Stimulated activated CD4-positive, alpha-beta T cell treated with anti-CD3 and anti-CD28 coated beads, Interleukin-12 subunit alpha, Interleukin-12 subunit beta, amount 100 ng/mL, for 48 hours (primary cell): ENCODE results near the gene TRIB2.
A peak's percentile ranks its signal among the peaks of the same experiment; 100 is the strongest.
"Not testable (repeated sequence)": the region's sequence is repeated elsewhere in the genome, so short reads cannot be mapped to it uniquely, and the experiment has no call there.

Experiments used
- DNase-seq, 3 donors: peaks; one replicate each; pipeline ENCODE4 v3.0.0-alpha.2; 2020; ENCODE audit warnings: low read depth in 2 of 3, low spot score in 1 of 3

Gene TRIB2

DNA sequence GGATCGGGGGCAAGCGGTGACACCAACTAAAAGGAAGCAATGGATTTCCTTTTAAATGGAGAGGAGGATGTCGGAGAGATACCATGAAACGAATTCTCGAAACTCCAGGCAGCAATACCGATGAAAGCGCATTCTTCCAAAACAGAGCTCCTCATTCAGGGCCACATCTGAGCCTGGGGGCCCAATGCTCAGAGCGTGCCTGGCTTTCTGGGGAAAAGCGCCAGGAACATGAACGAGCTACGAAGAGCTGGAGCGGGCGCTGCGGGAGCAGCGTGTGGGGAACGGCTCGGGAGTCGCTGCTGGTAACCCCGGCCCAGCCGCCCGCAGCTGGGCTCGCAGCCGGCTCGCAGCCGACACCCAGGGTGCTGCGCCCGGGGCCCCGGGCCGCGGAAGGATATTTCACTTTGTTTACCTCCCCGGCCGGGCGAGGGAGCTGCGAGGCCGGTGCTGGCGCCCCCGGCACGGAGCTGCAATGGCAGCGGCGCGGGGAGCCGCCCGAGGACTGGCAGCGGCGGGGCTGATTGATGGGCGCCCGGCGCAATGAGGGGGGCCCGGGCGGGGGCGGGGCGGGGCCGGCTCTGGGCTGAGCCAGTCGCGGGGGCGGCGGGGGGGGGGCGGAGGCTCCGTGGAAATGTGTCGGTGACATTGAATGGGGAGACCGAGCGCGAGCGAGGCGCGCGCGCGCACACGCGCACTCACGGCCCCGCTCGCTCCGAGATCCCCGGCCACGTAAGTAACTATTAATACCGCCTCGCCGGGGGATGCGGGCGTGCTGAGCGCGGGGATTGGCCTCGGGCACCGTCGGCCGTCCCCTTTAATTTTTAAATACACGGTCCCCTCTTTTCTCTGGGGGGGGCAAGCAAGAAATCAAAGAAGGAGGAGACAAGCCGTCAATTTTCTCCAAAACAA, at the start of gene TRIB2:
TRIB2 (plus strand) TSS at position 655 of the 909 bp plus-strand sequence. CDS start 1,372 bp downstream, outside the sequence.
- peak; percentile 57 to 79 (median 67) for DNase-seq

DNA sequence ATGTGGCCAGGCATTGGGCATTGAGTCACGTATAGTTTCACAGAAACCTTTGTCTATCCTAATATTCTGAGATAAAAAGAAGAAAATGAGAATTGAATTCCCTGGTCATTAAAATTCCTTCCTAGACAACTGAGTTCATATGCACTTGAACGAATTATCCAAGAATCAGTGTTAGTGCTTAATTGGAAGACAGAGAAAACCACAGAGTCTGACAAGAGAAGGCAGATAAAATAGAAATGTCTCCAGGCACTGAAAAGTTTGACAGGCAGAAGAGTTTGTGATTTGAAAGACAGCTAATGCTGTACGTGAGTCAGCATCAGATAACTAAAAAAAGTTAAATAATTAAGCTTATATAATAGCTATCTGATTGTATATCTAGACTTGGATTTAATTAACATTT, 47.7 kb upstream of the TRIB2 start:
- DNase-seq: no peak

DNA sequence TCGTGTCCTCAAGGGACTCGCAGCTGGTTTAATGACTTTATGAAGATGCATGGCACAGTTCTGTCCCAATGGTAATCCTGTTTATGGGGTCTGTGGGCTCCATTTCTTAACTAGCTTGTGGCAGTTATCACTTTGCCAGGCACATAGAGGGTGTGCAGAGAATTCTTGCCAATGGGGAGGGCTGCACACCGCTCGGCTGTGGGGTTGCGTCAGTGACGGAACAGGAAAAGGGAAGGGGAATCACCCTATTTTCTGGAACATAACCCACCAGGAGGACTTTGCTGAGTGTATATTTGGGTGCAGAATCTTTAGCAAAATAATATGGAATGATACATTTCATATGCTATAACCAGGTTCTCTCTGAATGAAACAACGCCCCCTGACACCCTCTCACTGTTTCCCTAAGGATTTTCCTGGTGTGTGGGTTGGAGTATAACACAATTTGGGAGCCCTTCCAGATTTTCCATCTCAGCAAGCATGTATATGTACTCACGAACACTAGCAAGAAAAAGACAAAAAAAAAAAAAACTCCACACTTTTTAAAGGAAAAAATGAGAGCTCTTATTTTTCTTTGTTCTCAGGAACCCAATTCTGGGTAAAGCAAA, 43.9 kb upstream of the TRIB2 start:
- no peak for DNase-seq

DNA sequence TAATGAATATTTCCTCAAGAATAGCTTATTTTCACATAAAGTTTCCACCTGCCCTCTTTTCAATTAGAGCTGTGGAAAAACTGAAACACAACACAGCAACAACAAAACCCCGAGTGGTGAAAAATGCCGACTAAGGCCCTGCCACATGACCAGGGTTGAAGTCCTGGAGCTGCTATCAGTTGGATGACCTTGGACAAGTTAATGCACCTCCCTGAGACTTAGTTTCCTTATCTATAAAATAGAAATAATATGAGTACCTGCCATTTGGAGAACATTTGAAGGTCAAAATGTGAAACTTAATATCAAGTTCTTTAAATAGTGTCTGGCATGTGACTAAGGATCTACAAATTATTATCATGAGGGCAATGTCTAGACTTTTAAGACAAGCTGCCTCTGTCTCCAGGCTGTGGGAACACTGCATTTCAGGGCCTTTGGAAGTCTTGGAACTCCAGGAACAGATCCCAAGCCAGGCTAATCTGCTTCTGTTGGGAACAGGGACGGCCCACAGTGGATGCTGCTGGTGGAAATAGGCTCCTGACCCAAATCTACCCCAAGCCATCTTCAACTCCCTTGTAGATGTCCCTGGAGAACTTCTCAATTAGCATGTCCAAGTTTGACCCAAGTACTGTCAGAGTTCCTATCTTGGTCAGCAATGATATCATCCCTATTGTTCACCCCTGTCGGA, 42.0 kb upstream of the TRIB2 start:
- no peak for DNase-seq

DNA sequence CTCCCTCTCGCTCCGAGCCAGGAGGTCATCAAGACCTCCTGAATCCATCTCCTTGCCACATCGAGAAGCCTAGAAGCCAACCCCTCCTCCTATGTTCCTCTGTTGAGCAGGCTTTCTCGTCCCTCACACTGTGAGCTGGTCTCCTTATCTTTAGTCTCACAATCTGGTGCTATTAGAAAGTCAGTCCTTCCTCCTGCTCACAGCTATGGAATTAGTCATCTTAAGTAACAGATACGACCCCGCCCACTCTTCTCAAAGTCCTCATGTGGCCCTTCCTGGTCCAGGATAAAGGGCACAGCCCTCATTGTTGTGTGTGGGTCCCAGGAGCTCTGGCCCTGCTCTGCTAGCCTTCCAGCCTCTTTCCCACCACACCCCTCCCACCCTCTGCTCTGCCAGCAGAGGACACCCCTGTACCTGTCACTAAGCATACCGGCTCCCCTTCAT, 41.4 kb upstream of the TRIB2 start:
- DNase-seq: no peak

DNA sequence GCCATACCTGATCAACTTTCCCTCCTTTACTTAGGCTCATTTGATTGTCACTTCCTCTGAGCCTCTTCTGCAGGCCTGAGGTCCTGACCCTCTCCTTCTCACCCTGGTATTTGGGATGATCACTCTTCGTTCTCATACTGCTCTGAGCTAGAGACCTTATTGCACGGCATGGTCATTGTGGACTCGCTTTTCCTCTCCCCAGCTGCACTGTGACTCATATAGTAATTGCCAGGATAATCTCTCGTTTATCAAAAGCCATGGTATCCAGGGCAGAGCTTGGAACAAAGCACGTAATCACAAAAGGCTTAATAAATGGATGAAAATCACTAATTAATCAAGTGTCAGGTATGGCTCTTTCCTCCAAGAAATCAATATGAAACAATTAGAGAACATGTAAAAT, 40.9 kb upstream of the TRIB2 start:
- DNase-seq: no peak

- no peak for DNase-seq
Observed at GRCh38 chr2:12676771-12677170, 40.0 kb upstream of the TRIB2 start.

- no peak for DNase-seq
Observed at GRCh38 chr2:12678186-12678585, 38.5 kb upstream of the TRIB2 start.

DNA sequence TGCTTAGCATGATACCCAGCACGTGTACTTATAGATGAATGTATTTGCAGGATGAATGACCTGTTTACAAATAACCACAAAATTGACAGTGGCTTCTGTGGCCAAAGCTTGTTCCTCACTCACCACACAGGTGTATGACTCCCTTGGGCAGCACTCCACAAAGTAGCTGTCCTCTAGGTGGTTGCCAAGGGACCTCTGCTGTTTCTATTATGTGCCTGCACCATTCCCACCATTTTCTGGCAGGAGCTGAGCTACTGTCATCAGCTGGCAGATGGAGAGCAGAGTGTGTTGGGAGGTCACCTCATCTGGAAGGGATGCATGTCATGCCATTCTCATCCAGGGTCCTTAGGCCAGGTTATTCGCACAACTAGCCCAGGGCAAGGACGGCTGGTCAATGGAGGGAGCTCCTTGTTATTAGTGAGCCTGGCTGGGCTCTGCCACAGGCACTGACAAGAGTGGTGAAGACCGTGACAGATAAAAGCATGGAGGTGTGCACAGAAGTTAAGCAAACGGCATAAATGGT, 37.1 kb upstream of the TRIB2 start:
- DNase-seq: no peak

DNA sequence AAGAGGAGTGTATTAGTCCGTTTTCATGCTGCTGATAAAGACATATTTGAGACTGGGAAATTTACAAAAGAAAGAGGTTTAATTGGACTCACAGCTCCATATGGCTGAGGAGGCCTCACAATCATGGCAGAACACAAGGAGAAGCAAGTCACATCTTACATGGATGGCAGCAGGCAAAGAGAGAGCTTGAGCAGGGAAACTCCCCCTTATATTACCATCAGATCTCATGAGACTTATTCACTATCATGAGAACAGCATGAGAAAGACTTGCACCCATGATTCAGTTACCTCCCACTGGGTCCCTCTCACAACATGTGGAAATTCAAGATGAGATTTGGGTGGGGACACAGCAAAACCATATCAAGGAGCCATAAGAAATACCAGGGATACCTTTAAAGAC, 36.6 kb upstream of the TRIB2 start:
- DNase-seq: not testable (repeated sequence)

DNA sequence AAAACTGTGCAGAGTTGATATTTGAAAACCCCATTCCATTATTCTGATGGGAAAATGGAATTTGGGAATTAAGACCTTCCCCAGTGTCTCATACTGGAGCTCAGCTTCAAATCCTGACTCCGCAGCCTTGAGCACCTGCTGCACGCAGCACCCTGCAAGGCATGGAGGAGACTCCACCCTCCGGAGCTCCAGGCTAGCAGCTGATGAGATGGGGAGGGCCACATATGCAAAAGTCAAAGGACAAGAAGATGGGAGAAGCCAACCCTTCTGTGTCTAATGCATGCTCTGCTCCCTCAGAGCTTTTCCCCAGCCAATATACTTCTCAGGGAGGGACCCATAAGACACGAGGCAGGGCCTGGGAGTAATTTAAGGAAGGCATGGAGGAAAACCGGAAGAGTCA, 34.7 kb upstream of the TRIB2 start:
- DNase-seq: no peak

GRCh38 chr2:12683457-12684100, 33.2 kb upstream of the TRIB2 start:
- DNase-seq: no peak

DNA sequence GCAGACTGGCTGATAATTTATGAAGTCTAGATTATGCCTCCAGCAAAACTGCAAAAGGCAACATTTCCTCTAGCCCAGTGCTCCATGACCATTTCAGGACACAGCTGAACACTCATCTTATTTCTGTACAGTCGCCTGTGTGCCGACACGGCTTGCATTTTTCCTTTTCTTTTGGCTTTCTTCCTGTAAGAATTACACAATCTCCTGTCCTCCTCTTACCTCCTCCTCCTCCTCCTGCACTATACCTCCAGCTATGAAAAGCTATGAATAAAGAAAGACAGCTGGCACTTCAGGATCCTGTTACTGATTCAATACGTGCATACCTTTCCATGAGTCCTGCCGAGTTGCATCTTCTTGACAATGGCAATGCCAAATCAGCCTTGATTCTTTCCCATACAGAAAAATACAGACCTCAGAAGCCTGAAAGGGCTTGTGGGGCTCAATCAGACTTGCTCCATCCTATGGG, 32.2 kb upstream of the TRIB2 start:
- no peak for DNase-seq

GRCh38 chr2:12685145-12685544, 31.6 kb upstream of the TRIB2 start:
- no peak for DNase-seq

GRCh38 chr2:12685956-12686355, 30.8 kb upstream of the TRIB2 start:
- DNase-seq: no peak

GRCh38 chr2:12686708-12687283, 29.9 kb upstream of the TRIB2 start:
- no peak for DNase-seq

- DNase-seq: no peak
Observed at GRCh38 chr2:12688091-12688490, 28.6 kb upstream of the TRIB2 start.

- DNase-seq: no peak
Observed at GRCh38 chr2:12688893-12689292, 27.8 kb upstream of the TRIB2 start.

DNA sequence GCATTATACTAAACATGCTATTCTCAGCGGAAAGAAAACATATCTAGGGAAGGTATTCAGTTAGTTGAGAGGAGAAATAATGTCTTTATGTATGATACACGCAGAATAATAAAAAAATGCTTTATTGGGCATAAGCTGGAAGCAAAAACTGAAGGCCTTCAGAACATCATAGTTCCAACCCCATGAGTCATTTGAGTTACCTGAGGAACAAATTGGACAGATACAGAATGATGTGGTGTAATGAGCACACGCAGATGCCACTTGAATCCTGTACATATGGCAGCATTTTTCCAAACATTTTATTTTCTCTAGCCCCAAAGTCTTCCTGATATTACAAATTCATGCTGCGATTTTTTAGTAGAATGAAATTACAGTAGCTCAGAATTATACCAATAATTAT, 23.2 kb upstream of the TRIB2 start:
- no peak for DNase-seq

GRCh38 chr2:12694990-12695774, 21.6 kb upstream of the TRIB2 start:
- no peak for DNase-seq
